Embryonic facial prominence (tissue), 1 donor: ENCODE measurements around the gene CYP2A6.
A peak's percentile ranks its signal among the peaks of the same experiment; 100 is the strongest.

ENCODE experiments used
- DNase-seq: peaks from one replicate; pipeline ENCODE4 v3.0.0-alpha.2; 2016; ENCODE audit errors: extremely low spot score

Gene CYP2A6

GRCh38 chr19:40802300-40803169 is 47.7 kb downstream of the CYP2A6 start:
- DNase-seq = no peak

GRCh38 chr19:40801426-40802299 is 48.6 kb downstream of the CYP2A6 start:
- DNase-seq = no peak

DNA sequence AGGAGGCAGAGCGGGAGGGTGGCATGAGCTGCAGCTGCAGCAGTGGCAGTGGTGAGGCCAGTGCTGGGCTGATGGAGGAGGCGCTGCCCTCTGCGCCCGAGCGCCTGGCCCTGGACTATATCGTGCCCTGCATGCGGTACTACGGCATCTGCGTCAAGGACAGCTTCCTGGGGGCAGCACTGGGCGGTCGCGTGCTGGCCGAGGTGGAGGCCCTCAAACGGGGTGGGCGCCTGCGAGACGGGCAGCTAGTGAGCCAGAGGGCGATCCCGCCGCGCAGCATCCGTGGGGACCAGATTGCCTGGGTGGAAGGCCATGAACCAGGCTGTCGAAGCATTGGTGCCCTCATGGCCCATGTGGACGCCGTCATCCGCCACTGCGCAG is 49.3 kb downstream of the CYP2A6 start:
- DNase-seq = no peak

DNA sequence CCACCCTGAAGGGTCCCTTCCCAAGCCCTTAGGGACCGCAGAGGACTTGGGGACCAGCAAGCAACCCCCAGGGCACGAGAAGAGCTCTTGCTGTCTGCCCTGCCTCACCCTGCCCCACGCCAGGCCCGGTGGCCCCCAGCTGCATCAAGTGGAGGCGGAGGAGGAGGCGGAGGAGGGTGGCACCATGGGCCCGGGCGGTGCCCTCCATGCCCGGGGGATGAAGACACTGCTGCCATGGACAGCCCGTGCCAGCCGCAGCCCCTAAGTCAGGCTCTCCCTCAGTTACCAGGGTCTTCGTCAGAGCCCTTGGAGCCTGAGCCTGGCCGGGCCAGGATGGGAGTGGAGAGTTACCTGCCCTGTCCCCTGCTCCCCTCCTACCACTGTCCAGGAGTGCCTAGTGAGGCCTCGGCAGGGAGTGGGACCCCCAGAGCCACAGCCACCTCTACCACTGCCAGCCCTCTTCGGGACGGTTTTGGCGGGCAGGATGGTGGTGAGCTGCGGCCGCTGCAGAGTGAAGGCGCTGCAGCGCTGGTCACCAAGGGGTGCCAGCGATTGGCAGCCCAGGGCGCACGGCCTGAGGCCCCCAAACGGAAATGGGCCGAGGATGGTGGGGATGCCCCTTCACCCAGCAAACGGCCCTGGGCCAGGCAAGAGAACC is 49.8 kb downstream of the CYP2A6 start:
- no peak for DNase-seq

DNA sequence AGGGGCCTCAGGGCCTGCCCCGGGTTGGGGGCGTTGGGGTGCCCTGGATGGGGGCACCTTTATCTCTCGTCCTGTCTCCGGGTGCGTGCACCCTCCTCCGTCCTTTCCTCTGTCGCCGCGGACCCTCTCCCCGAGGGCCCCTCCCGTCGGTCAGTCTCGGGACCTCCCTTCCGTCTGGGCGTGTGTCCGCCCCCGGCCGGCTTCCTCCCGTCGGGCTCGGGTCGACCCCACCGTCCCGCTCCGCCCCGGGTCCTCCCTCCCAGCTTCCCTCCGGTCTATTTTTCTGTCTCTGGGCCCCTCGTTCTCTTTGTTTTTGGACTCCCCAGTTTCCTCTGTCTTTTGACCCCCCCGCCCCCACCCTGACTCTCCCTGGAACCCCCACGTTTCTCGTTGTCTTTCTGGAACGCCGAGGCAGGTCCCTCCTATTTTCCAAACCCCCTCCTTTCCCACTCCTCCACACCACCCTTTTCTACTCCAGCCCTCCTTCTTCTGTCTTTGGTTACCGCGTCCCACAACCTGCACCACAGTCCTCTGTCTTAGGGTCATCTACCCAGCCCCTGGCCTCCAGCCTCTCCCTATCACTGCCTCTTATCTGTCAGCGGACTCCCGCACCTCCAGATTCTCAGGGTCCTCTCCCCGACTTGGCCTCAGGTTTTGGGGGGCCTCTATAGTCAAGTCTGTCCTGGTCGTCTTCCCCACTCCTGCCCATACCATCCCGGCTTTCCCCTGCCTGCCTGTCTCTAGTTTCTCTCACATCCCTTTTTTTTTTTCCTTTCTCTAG is 50.5 kb downstream of the CYP2A6 start:
- DNase-seq = no peak

- DNase-seq = peak; percentile 97
Measured at GRCh38 chr19:40798683-40799557, 51.3 kb downstream of the CYP2A6 start, which contains the start of gene EGLN2. TSS of gene EGLN2 (plus strand) at chr19:40799191. CDS start at chr19:40800573, 1,382 bp downstream.

DNA sequence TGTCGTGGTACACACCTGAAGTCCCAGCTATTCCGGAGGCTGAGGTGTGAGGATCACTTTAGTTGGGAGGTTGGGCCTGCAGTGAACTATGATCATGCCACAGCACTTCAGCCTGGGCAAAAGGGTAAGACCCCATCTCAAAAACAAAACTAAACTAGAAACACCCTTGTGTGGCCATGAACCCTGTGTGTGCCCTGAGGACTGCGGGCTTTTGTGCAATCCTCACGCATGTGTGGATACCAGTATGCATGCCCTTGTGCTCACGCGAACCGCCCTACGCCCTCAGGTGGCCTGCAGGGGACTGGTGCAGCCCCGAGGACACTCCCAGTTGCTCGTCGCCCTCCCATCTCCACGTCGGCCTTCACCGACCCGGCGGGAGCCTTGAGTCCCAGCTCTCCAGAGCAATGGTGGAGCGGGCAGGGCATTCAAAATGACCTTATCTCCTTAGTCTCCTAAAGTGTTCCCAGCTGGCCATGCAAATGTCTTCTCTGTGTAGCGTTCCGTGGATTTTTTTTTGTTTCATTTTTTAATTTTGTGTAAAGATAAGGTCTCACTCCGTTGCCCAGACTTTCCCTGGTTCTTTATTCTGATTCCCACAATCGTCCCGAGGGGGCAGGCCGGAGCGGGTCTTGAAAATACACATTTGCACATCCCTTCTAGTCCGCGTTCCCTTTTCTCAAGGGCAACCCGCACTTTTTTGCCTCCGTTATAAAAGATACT is 52.1 kb downstream of the CYP2A6 start:
- DNase-seq = no peak

DNA sequence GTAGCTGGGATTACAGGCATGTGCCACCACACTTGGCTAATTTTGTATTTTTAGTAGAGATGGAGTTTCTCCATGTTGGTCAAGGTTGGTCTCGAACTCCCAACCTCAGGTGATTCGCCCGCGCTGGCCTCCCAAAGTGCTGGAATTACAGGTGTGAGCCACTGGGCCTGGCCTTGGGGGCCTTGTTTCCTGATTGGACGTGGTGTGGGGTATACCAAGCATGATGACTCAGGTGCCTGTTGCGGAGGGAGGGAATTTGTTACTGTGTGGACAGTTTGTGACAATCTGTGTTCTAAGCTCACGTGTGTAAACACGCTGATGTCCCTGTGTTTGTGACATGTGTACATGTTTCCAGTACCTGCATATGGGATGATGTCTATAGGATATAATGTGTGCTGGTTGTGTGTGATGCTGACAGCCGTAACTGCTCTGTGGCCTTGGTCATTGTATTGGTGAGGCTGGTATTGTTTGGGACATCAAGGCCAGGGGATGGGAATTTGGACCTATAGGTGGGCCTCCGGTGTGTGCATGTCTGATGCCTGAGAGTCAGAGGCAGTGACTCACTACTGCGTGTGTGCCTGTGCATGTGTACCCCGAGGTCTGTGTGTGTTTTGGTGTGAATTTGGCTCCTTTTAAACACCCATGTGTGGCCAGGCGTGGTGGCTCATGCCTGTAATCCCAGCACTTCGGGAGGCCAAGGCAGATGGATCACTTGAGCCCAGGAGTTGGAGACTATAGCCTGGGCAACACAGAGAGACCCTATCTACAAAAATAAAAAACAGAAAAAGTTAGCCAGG is 52.9 kb downstream of the CYP2A6 start:
- DNase-seq = no peak
